GM18511 (cell line): Measurements from ENCODE around the gene ATG14.

Source experiments
- ATAC-seq: cut with Tn5 transposase; IDR thresholded peaks from one replicate; pipeline ENCODE4 v1.9.1; 2021; ENCODE audit warnings: mild to moderate bottlenecking, moderate library complexity; ENCODE audit not compliant: unreplicated experiment

Gene ATG14

GRCh38 chr14:55318694-55319093 lies 92.9 kb downstream of the ATG14 start:
- no peak for ATAC-seq

GRCh38 chr14:55317542-55318306 lies 93.9 kb downstream of the ATG14 start:
- ATAC-seq = no peak

- no peak for ATAC-seq
Measured at GRCh38 chr14:55316564-55316963, 95.1 kb downstream of the ATG14 start.
